DOHH2 (cell line): Measurements from ENCODE around the gene LGALS1.
"Not testable (repeated sequence)": the region's sequence is repeated elsewhere in the genome, so short reads cannot be mapped to it uniquely, and the experiment has no call there.

ENCODE experiments used
- H3F3A ChIP-seq: fragments of 200-600 bp; sonication (generic), shearing (Covaris generic); 2 replicates; pipeline ENCODE4 v1.6.0; 2016; ENCODE audit warnings: antibody characterized with exemption, mild to moderate bottlenecking; ENCODE audit not compliant: control insufficient read depth, insufficient read depth
- H3K27ac ChIP-seq: fragments of 200-600 bp; sonication (generic); 2 replicates; pipeline ENCODE4 v1.5.1; 2014; ENCODE audit warnings: low read depth, mild to moderate bottlenecking, low read length, moderate library complexity
- H3K27me3 ChIP-seq: fragments of 200-600 bp; sonication (generic); 2 replicates; pipeline ENCODE4 v1.6.1; 2014; ENCODE audit warnings: mild to moderate bottlenecking, low read length, mixed read lengths; ENCODE audit not compliant: control insufficient read depth
- H3K36me3 ChIP-seq: fragments of 200-600 bp; sonication (generic); 2 replicates; pipeline ENCODE4 v1.6.1; 2014; ENCODE audit warnings: mild to moderate bottlenecking, low read length, moderate library complexity, mixed read lengths; ENCODE audit not compliant: control insufficient read depth
- H3K4me1 ChIP-seq: fragments of 200-600 bp; sonication (generic); 2 replicates; pipeline ENCODE4 v1.6.1; 2014; ENCODE audit warnings: mild to moderate bottlenecking, low read length, mixed read lengths; ENCODE audit not compliant: control insufficient read depth
- H3K4me2 ChIP-seq: fragments of 200-600 bp; sonication (generic); 2 replicates; pipeline ENCODE4 v1.6.0; 2014; ENCODE audit warnings: mild to moderate bottlenecking, low read length, moderate library complexity
- H3K4me3 ChIP-seq: fragments of 200-600 bp; sonication (generic); 2 replicates; pipeline ENCODE4 v1.5.1; 2014; ENCODE audit warnings: mild to moderate bottlenecking, low read length, mixed read lengths
- H3K79me2 ChIP-seq: fragments of 200-600 bp; sonication (generic); 2 replicates; pipeline ENCODE4 v1.6.1; 2014; ENCODE audit warnings: mild to moderate bottlenecking, low read length, mixed read lengths; ENCODE audit not compliant: control insufficient read depth
- H3K9me2 ChIP-seq: fragments of 200-600 bp; sonication (generic); replicated peaks from 2 replicates; pipeline ENCODE4 v1.6.1; 2014; ENCODE audit warnings: mild to moderate bottlenecking, low read length, mixed read lengths; ENCODE audit not compliant: control insufficient read depth
- H3K9me3 ChIP-seq: fragments of 200-600 bp; sonication (generic); 2 replicates; pipeline ENCODE4 v1.6.1; 2014; ENCODE audit warnings: antibody characterized with exemption, low read length, mixed read lengths; ENCODE audit not compliant: control insufficient read depth, insufficient read depth
- H4K20me1 ChIP-seq: fragments of 200-600 bp; sonication (generic); 2 replicates; pipeline ENCODE4 v1.6.0; 2014; ENCODE audit warnings: low read depth, mild to moderate bottlenecking, antibody characterized with exemption, low read length, moderate library complexity; ENCODE audit not compliant: control insufficient read depth, insufficient read depth
- CTCF ChIP-seq: fragments of 200-600 bp; sonication (generic); IDR thresholded peaks from one replicate; pipeline ENCODE4 v1.5.1; 2014; ENCODE audit warnings: antibody characterized with exemption, mild to moderate bottlenecking, low read depth, low read length; ENCODE audit not compliant: poor library complexity, severe bottlenecking
- EZH2phosphoT487 ChIP-seq: fragments of 200-600 bp; sonication (generic); IDR thresholded peaks from 2 replicates; pipeline ENCODE4 v1.6.1; 2017; ENCODE audit warnings: borderline replicate concordance, mild to moderate bottlenecking, antibody characterized with exemption, low read length, moderate library complexity, mixed read lengths

LGALS1 gene

GRCh38 chr22:37714634-37715033 is 39.2 kb downstream of the LGALS1 start:
- Histone ChIP-seq H3K36me3 (no peaks in the 10 kb centered on the region), H3K27me3 (no peaks in the 10 kb centered on the region), H4K20me1 (no peaks in the 10 kb centered on the region), H3F3A (no peaks in the 10 kb centered on the region), H3K4me3 (no peak overlapping the region), H3K9me2 (no peaks in the 10 kb centered on the region), H3K4me2 (no peak overlapping the region), H3K9me3 (no peaks in the 10 kb centered on the region), H3K27ac (no peak overlapping the region), H3K4me1 (peaks cover 10% of the 10 kb centered on the region), H3K79me2 (no peaks in the 10 kb centered on the region)
- no peak for TF ChIP-seq EZH2phosphoT487
- no peak for TF ChIP-seq CTCF

DNA sequence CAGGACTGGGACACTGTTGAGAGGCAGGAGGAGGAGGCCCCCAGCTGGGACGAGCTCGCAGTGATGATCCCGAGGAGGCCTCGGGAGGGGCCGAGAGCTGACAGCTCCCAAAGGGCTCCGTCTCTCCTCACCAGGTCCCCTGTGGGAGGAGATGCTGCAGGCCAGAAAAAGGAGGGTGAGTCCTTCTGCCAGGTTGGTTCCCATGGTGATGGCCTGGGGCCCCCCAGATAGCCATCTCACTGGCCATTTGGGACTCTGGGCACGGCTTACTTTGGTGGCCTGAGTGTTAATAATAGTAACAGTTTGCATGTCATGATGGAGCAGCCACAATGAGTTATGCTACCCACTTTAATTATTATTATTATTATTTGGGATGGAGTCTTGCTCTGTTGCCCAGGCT is 40.3 kb downstream of the LGALS1 start:
- Histone ChIP-seq H3K4me2 (no peak overlapping the region), H3F3A (no peaks in the 10 kb centered on the region), H3K79me2 (no peaks in the 10 kb centered on the region), H3K36me3 (no peaks in the 10 kb centered on the region), H3K27me3 (no peaks in the 10 kb centered on the region), H3K4me3 (no peak overlapping the region), H3K9me2 (no peaks in the 10 kb centered on the region), H3K9me3 (no peaks in the 10 kb centered on the region), H4K20me1 (no peaks in the 10 kb centered on the region), H3K4me1 (peaks cover 10% of the 10 kb centered on the region), H3K27ac (no peak overlapping the region)
- TF ChIP-seq EZH2phosphoT487 = no peak

DNA sequence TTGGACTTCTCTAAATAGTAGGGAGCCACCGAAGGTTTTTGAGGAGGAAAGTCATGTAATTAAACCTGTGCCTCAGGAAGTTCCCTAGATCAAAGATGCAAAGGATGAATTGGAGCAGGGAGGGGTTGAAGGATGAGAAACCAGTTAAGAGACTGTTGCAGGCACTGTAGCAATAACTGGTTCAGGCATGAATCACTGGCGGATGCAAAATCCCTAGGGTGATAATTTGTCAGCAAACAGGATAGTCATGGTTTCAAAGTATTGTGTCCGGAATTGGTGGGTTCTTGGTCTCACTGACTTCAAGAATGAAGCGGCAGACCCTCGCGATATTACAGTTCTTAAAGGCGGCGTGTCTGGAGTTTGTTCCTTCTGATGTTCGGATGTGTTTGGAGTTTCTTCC is 41.3 kb downstream of the LGALS1 start:
- no peak for TF ChIP-seq CTCF
- Histone ChIP-seq H3K9me2 (no peaks in the 10 kb centered on the region), H3K36me3 (no peaks in the 10 kb centered on the region), H3K79me2 (no peaks in the 10 kb centered on the region), H3K27ac (no peak overlapping the region), H3K27me3 (no peaks in the 10 kb centered on the region), H3K4me3 (no peak overlapping the region), H3K4me1 (peaks cover 10% of the 10 kb centered on the region), H4K20me1 (no peaks in the 10 kb centered on the region), H3F3A (no peaks in the 10 kb centered on the region), H3K4me2 (no peak overlapping the region), H3K9me3 (no peaks in the 10 kb centered on the region)

DNA sequence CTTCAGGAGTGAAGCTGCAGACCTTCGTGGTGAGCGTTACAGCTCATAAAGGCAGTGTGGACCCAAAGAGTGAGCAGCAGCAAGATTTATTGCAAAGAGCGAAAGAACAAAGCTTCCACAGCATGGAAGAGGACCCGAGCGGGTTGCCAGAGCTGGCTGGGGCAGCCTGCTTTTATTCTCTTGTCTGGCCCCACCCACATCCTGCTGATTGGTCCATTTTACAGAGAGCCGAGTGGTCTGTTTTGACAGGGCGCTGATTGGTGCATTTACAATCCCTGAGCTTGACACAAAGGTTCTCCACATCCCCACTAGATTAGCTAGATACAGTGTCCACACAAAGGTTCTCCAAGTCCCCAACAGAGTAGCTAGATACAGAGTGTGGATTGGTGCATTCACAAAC is 41.8 kb downstream of the LGALS1 start:
- not testable (repeated sequence) for H3K9me2 ChIP-seq, H3K4me1 ChIP-seq, H3K4me2 ChIP-seq, H3F3A ChIP-seq, H3K9me3 ChIP-seq, H3K79me2 ChIP-seq, H3K27ac ChIP-seq, H3K36me3 ChIP-seq, H3K27me3 ChIP-seq, H4K20me1 ChIP-seq, H3K4me3 ChIP-seq

DNA sequence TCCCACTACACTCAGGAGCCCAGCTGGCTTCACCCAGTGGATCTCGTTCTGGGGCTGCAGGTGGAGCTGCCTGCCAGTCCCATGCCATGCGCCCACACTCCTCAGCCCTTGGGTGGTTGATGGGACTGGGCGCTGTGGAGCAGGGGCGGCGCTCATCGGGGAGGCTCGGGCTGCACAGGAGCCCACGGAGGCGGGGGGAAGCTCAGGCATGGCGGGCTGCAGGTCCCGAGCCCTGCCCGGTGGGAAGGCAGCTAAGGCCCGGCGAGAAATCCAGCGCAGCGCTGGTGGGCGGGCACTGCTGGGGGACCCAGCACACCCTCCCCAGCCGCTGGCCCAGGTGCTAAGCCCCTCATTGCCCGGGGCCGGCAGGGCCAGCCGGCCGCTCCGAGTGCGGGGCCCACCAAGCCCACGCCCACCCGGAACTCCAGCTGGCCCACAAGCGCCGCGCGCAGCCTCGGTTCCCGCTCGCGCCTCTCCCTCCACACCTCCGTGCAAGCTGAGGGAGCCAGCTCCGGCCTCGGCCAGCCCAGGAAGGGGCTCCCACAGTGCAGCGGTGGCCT is 42.4 kb downstream of the LGALS1 start:
- not testable (repeated sequence) for H3F3A ChIP-seq, H3K27ac ChIP-seq, H3K9me3 ChIP-seq, H3K9me2 ChIP-seq, H3K4me1 ChIP-seq, H3K4me3 ChIP-seq, H4K20me1 ChIP-seq, H3K36me3 ChIP-seq, H3K27me3 ChIP-seq, H3K4me2 ChIP-seq, H3K79me2 ChIP-seq
